Keratinocyte (primary cell): Measurements from ENCODE around the gene TNFSF10.

Source experiments
- EZH2 ChIP-seq: IDR thresholded peaks from one replicate; pipeline ENCODE4 v1.6.1; 2012; ENCODE audit warnings: inconsistent platforms, mild to moderate bottlenecking, low read length, moderate library complexity
- TF ChIP-seq, protein P1 (sequence below), 3 experiments: IDR thresholded peaks in 1 of 3; conservative IDR thresholded peaks in 1 of 3; optimal IDR thresholded peaks in 1 of 3; 2 replicates in 2 of 3; 3 replicates in 1 of 3; pipeline versions ENCODE3 to v1.5.1; 2011; ENCODE audit warnings: low read length in 3 of 3, mild to moderate bottlenecking in 3 of 3, moderate library complexity in 2 of 3, control low read depth in 1 of 3, inconsistent platforms in 1 of 3; ENCODE audit not compliant: insufficient read depth in 2 of 3; ENCODE audit errors: extremely low read depth in 1 of 3

DNA sequence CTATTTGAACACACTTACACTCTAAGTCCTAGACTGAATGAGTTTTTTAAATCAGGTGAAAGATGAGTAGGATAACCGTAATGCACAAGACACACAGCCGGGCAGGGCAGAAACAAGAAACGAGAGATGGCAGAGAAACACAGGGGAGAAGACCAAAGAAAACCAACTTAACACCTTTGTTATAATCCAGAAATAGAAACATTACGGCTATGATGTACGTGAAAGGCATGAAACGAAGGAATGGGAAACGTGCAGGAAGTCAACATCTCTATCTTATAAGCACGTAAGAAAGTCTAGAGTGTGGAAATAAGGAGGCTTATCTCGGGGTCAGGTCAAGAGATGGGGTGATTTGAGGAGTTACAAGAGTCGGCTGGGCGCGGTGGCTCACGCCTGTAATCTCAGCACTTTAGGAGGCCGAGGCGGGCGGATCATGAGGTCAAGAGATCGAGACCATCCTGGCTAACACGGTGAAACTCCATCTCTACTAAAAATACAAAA, 1.9 kb upstream of the TNFSF10 start:
- TF ChIP-seq, protein P1, sequence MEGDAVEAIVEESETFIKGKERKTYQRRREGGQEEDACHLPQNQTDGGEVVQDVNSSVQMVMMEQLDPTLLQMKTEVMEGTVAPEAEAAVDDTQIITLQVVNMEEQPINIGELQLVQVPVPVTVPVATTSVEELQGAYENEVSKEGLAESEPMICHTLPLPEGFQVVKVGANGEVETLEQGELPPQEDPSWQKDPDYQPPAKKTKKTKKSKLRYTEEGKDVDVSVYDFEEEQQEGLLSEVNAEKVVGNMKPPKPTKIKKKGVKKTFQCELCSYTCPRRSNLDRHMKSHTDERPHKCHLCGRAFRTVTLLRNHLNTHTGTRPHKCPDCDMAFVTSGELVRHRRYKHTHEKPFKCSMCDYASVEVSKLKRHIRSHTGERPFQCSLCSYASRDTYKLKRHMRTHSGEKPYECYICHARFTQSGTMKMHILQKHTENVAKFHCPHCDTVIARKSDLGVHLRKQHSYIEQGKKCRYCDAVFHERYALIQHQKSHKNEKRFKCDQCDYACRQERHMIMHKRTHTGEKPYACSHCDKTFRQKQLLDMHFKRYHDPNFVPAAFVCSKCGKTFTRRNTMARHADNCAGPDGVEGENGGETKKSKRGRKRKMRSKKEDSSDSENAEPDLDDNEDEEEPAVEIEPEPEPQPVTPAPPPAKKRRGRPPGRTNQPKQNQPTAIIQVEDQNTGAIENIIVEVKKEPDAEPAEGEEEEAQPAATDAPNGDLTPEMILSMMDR (optimal IDR thresholded peaks at IDR 0.05 in 1 of 3, IDR thresholded peaks at IDR 0.05 in 1 of 3, conservative IDR thresholded peaks at IDR 0.05 in 1 of 3; ENCODE audit: extremely low read depth in 1 of 3, insufficient read depth in 2 of 3, low read length in 3 of 3): no peak
- no peak for TF ChIP-seq EZH2
